HG03108 (cell line): ENCODE data around the gene SREBF1.
A peak's percentile ranks its signal among the peaks of the same experiment; 100 is the strongest.

Experiments used
- ATAC-seq: cut with Tn5 transposase; IDR thresholded peaks from one replicate; pipeline ENCODE4 v1.9.1; 2021; ENCODE audit warnings: moderate library complexity; ENCODE audit not compliant: unreplicated experiment

The SREBF1 gene

DNA sequence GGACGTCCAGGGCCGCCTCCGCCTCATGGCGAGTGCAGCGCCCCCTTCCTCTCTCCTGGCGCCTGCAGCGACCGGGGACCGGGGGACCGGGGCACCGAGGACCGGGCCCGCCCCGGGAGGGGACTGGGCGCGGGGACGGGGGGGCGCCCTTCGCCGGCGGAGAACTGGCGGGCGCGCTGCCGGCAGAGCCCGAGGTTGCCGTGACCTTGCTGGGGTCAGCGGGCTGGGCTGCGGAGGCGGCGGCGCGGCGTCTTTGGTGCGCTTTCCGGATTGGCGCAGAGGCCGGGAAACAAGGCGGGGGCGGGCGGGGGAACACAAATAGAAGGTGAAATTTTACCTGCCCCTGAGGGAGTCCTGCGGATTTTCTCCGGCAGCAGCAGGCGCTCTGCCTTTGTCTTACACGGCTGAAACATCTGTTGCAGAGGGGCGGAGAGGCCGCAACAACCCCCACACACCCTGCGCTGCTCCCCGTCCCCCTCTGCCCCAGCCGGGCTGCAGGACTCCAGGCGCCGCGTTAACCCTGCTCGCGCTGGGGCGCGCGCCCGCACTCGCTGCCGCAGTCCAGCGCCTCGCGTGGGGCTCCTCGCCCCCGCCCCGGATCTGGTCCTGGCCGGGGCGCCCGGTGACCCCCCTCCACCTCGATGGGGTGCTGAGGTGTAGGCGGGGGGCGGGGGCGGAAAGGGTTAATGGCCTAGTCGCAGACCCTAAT lies 53.5 kb downstream of the SREBF1 start:
- peak; percentile 50 for ATAC-seq

DNA sequence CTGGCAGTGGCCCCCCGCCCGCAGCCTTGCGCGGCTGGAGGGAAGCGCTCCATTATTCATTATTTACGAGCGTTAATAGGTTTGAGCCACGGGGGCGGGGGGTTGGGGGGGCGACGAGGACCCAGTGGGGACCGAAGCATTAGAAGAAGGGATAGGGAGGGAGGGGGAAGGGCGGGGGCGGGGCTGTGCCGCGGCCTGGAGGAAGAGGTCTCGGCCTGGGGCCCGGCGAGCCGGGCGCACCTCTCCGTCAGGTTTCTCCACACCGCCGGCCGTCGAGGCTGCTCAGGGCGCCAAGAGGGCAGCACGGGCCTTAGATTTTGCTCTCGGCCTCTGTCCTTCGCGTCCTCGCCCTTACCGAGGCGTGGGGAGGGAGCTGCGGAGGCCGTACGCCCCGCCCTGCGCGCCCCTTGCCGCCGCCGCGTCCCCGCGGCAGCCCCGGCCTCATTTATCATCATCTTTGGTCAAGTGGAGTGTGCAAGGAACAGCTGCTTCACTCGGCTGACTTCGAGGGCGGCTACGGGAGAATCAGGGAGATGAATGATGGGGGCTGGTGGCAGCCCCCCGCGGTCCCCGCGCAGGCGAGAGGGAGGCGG lies 54.2 kb downstream of the SREBF1 start:
- peak; percentile 8 for ATAC-seq

DNA sequence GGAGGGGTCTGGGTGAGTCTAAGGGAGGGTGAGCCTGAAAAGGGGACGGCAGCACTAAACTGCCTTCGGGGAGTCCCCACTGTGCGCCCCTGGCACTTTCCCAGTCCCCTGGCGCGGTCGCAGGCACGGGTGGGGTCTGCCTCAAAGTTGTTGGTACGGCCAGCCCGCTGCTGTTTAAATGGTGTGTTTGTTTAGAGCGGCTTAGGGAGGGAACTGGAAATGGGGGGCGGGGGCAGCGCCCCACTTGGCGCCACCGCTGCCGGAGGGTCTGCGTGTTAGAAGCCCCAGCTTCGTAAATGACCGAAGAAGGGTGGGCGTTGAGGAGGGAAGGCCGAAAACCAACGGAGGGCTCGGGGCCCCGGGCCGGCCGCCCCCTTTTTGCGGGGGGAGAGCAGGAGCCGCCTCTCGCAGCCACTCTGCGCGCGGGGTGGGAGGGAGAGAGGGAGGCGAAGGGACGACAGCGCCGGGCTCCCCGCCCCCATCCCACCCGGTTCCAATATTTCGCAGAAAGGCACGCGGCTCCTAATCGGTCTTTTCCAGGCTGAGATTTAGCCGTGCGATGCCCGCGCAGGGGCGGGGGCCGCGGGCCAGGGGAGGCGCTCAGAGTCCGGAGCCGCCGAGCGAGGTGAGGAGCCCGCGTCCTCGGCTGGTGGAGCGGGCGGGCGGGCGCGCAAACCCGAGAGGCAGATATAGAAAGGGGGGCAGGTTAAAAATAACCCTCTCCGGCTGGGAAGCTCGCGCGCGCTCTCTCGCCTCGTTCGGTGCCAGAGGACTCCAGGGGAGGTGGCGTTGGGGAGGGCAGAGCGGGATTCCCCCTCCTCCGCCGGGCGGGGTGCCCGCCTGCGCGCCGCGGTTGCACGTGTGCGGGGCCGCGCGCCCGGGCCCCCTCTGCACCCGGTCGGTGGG lies 54.9 kb downstream of the SREBF1 start:
- no peak for ATAC-seq

DNA sequence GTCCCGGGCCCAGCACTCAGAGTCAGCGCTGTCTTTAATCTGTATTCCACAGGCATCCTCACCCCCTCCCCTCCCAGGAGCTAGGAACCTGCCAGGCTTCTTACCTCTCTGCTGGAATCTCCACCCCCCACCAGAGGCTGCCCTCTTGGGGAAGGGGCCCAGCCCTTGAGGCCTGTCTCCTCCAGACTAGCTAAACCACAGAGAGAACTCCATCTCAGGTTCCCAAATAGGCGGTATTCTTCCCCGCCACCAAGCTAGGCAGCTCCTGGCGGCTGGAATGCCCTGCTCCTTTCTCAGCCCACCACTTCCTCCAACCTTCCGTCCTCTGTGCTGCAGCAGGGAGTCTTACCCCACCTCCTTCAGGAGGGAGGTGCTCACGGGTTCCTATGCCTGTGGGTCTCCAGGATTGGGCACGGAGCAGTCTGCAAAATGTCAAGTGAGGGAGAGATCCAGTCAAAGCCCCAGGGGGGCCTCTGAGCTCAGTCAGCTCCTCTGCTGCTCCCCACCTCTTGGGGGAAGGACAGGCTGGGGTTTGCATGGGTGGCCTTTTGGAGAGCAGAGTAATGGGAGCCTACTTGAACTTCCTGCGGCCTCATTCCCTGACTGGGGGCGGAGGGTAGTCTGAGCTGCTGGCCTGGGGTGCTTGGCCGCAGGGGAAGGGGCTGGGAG lies 55.7 kb downstream of the SREBF1 start:
- ATAC-seq, result no peak

DNA sequence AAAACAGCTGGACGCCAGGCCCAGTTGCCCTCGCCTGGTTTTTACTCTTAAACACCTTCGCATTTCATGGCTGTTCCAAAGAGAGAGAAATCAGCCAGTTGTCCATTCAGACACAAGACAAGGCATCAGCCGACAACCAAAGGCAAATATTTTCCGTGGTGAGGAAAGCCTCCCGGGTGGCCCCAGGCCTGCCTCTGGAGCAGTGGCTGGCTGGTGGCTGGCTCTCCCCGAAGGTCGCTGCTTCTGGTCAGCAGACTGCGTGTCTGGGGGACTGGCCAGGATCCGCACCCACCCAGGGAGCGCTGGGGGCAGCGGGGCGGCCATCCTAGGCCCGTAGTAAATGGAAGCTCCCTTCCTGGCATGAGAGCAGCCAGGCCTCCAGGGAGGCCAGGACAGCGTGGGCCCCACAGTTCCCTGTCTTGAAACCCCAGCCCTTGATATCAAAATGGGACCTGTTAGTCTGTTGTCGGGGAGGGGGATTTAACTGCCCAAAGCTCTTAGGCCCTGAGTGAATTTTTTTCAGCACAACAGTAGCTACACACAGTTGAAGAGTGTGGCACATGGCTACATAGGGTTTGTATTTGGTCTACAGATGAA lies 57.7 kb downstream of the SREBF1 start:
- no peak for ATAC-seq

DNA sequence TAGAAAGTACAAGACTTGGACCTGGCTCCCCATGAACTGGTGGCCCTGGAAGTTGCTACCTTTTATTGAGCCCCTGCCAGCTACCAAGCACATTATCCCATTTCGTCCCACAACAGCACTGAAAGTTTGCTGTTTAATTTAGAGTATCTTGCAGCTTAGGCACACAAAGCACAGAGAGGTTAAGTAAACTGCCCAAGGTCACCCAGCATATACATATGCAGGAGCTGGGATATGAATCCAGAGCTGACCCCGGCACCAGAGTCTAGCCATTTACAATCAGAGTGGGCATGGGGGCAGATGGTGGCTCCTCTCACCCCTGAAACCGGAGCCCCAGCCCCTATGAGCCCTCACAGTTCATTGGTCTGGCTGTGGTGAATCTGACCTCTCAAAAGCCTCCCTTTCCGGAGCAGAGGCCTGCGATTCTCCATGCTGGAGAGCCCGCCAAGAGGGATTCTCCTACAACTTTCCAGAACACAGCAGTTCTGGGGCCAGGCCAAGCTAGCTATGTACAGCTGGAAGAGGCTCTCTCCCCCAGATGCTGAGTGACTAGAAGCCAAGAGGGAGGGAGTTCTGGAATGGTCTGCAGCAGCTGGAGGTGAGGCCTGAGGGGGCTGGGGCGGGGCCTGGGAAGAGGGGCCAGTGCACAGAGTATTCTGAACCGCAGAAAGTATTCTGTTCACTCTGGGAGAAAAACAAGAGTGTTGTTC lies 58.3 kb downstream of the SREBF1 start:
- no peak for ATAC-seq

DNA sequence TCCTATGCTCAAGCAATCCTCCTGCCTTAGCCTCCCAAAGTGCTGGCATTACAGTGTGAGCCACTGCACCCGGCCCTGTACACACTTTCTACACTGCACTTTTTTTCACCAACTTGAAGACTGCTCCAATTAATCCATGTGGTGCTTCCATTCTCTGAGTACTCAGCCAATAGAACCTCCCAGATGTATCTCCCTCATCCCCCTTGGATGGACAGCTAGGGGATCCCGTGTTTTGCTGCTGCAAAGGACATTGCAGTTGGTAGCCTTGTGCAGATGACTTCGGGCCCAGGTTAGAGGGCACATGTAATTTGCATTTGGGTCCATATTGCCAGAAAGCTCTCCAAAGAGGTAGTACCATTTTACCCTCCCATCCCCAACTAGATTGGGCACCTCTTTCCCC lies 59.9 kb downstream of the SREBF1 start:
- no peak for ATAC-seq

DNA sequence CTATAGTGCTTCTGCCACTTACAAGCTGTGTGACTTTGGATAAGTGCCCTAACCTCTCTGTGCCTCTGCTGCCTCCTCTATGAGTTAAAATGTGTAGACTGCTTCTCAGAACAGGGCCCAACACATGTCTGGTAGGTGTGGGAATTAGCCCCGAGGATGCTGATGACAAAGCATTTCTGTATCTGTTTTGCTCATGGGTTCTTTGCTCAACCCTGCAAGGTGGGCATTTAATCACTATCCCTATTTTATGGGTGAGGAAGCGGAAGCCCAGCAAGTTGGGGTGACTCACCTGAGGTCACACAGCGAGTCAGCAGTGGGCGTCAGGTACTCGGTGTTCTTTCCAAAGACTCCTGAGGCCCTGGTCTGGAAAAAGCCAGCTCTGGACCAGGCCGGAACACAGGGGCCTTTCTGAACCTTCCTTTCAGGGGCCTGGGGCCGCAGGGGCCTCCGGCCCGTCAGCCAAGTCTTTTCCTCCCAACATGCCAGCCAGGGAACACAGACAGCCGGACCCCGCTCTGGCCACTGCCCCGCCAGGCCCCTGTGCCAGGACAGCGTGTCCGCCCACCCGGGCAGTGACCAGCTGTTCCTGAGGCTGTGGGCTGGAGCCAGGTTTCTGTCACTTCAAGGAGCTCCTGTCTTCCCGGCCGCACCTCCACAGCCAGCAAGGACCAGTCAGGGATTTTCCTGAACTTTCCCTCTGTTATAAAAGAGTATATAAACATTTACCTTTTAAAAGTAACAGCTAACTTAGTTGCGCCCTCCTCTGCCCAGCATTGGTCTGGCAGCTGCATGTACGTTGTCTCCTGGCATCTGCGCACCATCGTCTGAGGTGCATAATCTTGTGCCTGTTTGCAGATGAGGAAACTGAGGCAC lies 62.5 kb downstream of the SREBF1 start:
- ATAC-seq, result no peak

DNA sequence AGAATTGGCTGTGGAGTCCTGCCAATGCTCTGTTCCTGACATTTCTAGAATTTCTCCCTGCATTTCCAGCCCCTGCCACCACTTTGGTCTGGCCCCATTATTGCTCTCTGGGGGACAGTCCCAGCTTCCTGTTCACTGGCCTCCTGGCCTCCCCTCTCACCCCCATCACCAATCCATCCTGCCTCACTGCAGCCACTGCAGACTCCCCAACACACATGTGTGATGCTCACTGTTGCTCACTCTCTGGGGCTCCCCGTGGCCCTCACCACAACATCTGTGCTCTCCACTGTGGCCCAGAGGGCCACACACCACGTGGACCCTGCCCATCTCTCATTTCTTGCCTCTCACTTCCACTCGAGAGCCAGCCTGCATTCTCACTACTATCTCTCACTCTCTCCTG lies 64.6 kb downstream of the SREBF1 start:
- no peak for ATAC-seq

DNA sequence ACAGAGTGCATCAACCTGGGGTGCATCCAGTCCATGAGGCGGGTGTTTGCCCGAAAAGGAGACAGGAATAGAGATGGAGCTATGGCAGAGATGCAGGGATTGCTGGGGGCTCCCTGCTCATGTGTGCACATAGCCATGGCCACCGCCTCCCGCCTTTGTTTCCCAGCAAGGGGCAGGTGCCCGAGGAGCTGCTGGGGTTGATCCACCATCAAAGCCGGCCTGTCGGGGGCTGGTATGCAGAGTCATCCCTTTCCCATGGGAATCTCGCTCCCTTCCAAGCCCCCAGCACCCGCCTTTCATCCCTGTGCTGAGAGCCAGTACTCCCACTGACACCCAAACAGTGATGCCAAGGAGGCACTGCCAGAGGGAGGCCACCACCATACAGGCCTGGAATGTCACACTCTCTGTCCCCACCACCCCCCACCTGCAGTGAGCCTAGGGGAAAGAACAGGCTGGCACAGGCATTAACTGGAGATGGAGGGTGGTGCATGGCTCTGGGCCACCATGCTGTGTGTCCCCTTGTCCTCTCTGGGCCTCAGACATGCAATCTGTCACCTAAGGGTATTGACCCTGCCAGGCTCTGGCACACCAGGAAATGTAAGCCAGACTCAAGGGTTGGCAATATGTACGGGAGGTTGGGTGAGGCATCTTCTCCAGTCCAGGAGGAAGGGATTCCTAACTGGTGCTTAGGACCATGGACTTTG lies 65.1 kb downstream of the SREBF1 start:
- ATAC-seq, result no peak

DNA sequence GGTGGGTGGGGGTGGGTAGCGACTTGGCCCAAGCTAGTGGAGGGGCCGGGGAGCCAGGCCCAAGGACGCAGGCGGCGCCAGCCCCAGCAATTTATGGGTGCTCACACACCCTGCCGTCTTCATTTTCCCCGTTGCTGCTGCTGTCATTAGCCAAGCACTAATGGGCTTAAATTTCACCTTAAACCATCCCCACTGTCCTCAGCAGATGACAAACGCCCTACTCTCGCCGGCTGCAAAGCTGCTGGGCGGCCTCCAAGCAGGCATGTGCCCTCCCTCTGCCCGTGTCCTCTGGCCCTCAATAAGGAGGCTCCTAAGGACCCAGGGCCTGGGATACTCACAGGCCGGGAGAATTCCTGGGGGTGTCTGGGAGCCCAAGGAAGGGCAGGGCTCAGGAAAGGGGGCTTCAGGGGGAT lies 66.1 kb downstream of the SREBF1 start:
- ATAC-seq, result no peak

DNA sequence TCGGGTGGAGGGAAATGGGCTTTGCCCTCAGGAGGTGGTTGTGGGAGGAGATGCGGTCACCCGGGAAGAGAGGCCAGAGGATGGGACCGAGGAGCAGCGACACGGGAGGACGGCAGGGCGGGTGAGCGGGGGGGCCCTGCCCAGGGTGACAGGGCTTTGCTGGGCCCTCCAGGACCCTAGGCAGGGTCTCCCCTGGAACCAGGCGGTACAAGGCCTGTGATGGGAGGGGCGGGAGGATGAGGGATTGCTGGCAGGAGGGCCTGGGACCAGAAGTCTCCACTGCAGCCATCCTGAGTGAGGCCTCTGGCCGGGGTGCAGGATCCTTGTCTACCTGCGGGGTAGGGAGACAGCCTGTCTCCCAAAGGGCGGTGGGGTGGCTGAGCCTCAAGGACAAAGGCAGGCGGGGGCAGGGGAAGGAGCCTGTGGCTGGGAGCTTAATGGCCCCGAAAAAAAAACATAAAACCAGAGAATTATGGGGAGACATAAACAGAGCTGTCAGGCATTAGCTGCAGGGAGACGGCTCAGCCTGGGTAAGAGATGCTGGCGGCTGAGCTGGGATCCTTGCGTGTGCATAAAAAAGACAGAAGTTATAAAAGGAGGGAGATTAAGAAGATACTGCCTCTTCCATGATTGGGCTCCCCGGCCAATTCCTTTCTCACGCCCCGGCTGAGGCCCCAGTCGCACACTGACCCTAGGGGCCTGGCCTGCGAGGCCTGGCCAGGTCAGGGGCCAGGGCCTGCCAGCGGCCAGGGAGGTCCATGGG lies 66.7 kb downstream of the SREBF1 start:
- no peak for ATAC-seq

DNA sequence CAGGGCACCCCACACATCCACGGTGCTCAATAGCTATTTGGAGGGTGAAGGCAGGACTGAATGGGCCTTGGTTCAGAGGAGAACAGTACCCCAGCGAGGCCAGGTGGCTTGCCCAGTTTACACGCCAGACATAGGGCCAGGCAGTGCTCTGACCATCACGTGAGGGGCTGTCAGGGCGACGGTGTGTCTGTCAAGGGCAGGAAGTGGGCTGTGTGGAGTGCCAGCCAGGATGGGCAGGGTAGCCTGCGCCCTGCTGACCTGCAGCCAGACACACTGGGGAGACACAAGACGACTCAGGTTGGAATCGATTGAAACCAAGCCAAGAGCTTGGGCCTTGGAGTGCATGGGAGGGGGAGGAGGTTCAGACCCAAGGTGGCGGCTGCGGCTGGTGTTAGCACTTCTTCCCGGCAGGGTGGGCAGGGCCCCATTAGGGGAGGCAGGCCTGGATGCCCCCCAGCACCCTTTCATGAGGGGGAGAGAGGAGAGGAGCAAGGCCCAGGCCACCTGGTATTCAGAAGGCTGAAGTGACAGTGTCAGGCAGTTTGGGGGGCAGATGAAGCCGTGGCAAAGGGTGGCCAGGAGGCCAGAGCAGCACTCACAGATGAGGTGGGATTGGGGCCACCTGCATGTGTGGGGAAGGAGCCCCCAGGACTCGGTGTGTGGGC lies 68.2 kb downstream of the SREBF1 start:
- no peak for ATAC-seq

DNA sequence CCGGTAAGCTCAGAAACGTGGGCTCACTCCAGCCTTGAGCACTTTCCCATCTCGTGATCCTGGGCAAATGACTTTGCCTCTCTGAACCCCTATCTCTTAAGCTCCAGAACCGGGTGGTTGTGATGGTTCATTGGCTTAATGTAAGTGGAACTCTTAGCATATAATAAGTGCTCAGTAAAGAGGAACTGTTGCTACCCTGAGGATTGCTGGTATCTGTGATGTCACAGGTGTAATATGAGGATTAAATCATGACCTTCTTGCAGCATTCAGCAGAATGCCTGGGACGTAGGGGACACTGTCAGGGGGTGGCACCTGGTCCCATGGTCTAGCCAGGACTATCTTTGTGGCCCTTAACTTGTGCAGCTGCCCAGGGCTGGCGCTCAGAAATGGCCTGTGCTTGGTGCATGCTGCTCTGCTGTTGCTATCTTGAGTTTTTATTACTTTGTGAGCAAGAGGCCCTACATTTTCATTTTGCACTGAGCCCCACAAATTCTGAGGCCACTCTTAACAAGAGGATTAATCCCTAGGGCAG lies 68.8 kb downstream of the SREBF1 start:
- no peak for ATAC-seq

DNA sequence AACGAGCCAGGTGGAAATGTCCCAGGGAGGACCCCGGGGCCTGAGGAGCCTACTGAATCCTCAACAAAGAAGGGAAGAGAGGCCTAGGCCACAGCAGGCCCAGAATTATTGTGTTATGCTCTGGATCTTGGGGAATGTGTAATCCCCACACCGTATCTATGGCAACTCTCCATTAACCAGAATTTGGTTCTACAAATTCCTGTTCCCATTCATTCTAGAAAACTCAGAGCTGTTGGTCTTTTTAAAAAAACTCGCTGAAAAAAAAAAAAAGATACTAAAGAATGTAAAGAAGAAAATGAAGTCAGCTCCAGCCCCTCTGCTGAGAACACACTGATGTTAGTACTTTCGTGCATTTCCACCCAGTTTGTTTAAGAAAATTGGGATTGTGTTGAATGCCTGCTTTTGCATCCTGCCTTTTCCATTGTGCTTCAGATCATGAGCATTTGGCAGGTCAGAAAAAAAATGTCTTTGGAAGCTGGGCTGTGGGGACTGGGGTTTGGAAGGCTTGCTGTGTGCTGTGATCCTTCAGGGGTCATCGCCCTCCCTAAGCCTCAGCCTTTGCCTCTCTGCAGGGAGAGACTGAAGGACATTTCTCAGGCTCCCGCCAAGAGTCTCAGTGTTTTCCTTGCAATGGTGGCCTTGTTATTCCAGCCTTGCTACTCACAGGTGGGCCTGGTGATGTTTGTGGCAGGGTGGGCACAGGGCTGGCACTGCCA lies 69.5 kb downstream of the SREBF1 start:
- no peak for ATAC-seq

DNA sequence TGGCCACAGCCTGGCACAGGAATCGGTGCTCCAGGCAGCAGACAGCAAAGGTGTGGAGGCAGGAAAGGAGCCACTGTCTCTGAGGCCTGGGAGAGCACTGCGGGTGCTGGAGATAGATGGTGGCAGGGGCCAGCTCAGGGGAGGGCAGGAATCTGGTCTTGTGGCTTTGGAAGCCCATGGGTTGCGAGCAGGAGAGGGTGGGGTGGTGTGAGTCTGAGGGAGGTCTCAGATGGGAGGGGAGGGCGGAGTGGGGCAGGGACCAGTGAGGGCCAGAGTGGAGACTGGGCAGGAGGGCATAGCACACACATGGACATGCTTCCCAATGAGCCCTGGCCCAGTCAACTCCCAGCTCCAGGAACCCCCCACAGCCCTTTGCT lies 70.1 kb downstream of the SREBF1 start:
- ATAC-seq, result no peak
